ENCODE data around the gene RAD51B. TPM values are rescaled to one million over a fixed set of nuclear protein-coding genes. Genes with fewer than 3 reads are reported as not detected.

Gene RAD51B
- total and polyA plus RNA-seq, 8 donors = 10.8 to 18.3 (median 14.1) TPM

GRCh38 chr14:68774771-68775613, 955.4 kb downstream of the RAD51B start:
- intact Hi-C loops (cut with DNase I) = no loop called here
- Histone ChIP-seq H3K36me3 (no peaks in the 10 kb centered on the region), H3K27ac (peak overlapping the region in 1 of 2 donors; percentile 18), H3K4me3 (no peak overlapping the region), H3K27me3 (no peaks in the 10 kb centered on the region), H3K9me3 (peaks cover 0 to 5% of the 10 kb centered on the region in 2 donors), H3K4me1 (peaks cover 20 to 48% of the 10 kb centered on the region in 2 donors)
- DNase-seq (no peak), ATAC-seq (no peak)
- TF ChIP-seq CTCF (IDR thresholded peaks at IDR 0.05) = no peak

GRCh38 chr14:68775614-68776126, 956.1 kb downstream of the RAD51B start:
- H3K9me3 ChIP-seq = peaks cover 0 to 5% of the 10 kb centered on the region in 2 donors
- H3K4me1 ChIP-seq = peaks cover 27 to 54% of the 10 kb centered on the region in 2 donors
- H3K27ac ChIP-seq = peak overlapping the region in 1 of 2 donors; percentile 18
- DNase-seq = no peak
- intact Hi-C loops (cut with DNase I) = no loop called here
- H3K4me3 ChIP-seq = no peak overlapping the region
- H3K36me3 ChIP-seq = no peaks in the 10 kb centered on the region
- no peaks in the 10 kb centered on the region for H3K27me3 ChIP-seq
- TF ChIP-seq CTCF (IDR thresholded peaks at IDR 0.05) = peak in 1 of 2 donors; percentile 7
- ATAC-seq = no peak

- peaks cover 31 to 54% of the 10 kb centered on the region in 2 donors for H3K4me1 ChIP-seq
- intact Hi-C loops (cut with DNase I) = no loop called here
These were observed 958.1 kb downstream of the RAD51B start for GRCh38 chr14:68777644-68778043.

More at GRCh38 chr14:68777644-68778043, 958.1 kb downstream of the RAD51B start:
- TF ChIP-seq CTCF (IDR thresholded peaks at IDR 0.05) = no peak
- no peak overlapping the region for H3K4me3 ChIP-seq
- peak overlapping the region in 1 of 2 donors; percentile 79 for H3K27ac ChIP-seq
- H3K9me3 ChIP-seq = peaks cover 0 to 5% of the 10 kb centered on the region in 2 donors
- H3K36me3 ChIP-seq = no peaks in the 10 kb centered on the region
- no peak for ATAC-seq
- H3K27me3 ChIP-seq = no peaks in the 10 kb centered on the region
- DNase-seq = no peak

Other genes starting within 250 kb of the RAD51B start
- gene PIGH, start 219.5 kb upstream of the RAD51B start, total RNA-seq = 10 to 100 TPM; 12.8 to 21.6 TPM
- 10 to 100 TPM; 22.4 to 28.6 (median 23.5) TPM for gene PIGH, start 219.5 kb upstream of the RAD51B start, polyA plus RNA-seq (ENCODE audit: insufficient read length in 6 of 6)
- 10 to 100 TPM in 1 of 2 donors, 1 to 10 TPM in 1; 6.0 to 14.8 TPM for gene ARG2, start 199.9 kb upstream of the RAD51B start, total RNA-seq
- gene ARG2, start 199.9 kb upstream of the RAD51B start, polyA plus RNA-seq (ENCODE audit: insufficient read length in 6 of 6) = 1 to 10 TPM; 1.9 to 3.9 (median 2.8) TPM
- 100 to 1,000 TPM in 1 of 2 donors, 10 to 100 TPM in 1; 97.6 to 123 TPM for gene VTI1B, start 145.1 kb upstream of the RAD51B start, total RNA-seq
- gene VTI1B, start 145.1 kb upstream of the RAD51B start, polyA plus RNA-seq (ENCODE audit: insufficient read length in 6 of 6) = 10 to 100 TPM; 79.1 to 87.4 (median 86.2) TPM
- 10 to 100 TPM; 69.0 to 97.1 TPM for gene RDH11, start 124.0 kb upstream of the RAD51B start, total RNA-seq
- gene RDH11, start 124.0 kb upstream of the RAD51B start, polyA plus RNA-seq (ENCODE audit: insufficient read length in 6 of 6) = 10 to 100 TPM; 60.6 to 69.2 (median 66.7) TPM
- under 1 TPM; 0.12 to 0.16 TPM for gene RDH12, start 117.9 kb upstream of the RAD51B start, total RNA-seq
- 1 to 10 TPM in 3 of 6 donors, under 1 TPM in 3; 0.32 to 1.2 (median 0.88) TPM for gene RDH12, start 117.9 kb upstream of the RAD51B start, polyA plus RNA-seq (ENCODE audit: insufficient read length in 6 of 6)
- 10 to 100 TPM; 33.7 to 47.8 TPM for gene ZFYVE26, start 3.2 kb upstream of the RAD51B start, total RNA-seq
- gene ZFYVE26, start 3.2 kb upstream of the RAD51B start, polyA plus RNA-seq (ENCODE audit: insufficient read length in 6 of 6) = 10 to 100 TPM; 15.9 to 19.8 (median 16.9) TPM

Measured in left lung (tissue), 10 donors.